HG03097 (cell line): ENCODE results near the gene SPTA1.
"Not testable (repeated sequence)": the region's sequence is repeated elsewhere in the genome, so short reads cannot be mapped to it uniquely, and the experiment has no call there.

Source experiments
- ATAC-seq: cut with Tn5 transposase; IDR thresholded peaks from one replicate; pipeline ENCODE4 v1.9.1; 2021; ENCODE audit not compliant: unreplicated experiment, low FRiP score

SPTA1 gene

DNA sequence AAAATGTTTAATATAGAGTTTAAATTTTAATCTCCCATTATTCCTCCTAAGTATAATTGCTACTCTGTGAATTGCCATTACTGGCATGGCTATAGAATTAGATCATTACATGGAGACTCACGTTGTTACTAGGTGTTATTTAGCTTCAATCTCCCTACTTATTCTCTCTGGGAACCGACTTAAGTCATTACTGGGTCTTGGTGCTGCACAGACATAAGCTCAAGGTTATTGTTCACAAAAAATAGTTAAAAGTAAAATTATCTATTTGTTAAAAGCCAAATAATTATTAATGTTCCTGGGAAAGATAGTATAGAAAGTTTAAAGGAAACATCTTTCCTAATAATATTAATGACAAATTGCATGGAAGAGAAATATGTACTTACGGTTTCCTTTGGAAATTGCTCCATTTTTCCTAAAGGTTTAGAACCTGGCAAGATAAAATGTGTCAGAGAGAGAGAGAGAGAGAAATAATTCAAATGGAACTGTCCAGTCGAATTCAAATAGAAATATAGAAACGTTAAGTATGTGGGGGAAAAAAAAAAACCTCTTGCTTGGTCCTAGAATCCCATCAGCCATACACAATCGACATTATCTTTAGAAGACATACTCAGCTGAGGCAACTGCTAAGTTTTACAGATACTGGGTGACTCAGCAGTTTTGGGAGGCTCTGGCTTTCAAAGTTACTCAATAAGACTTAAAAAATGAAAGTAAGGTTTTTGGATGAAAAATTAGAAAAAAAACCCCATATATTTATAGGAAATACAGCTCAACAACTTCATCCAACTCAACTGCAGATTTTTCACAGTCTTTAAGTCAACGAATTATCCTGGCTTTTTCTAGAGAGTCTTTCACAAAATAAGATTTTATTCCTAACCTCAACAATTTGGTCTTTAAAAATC, at the start of gene SPTA1:
SPTA1 (minus strand) TSS at position 605 of the 899 bp plus-strand sequence; CDS start at position 407, 198 bp downstream.
- ATAC-seq = no peak

DNA sequence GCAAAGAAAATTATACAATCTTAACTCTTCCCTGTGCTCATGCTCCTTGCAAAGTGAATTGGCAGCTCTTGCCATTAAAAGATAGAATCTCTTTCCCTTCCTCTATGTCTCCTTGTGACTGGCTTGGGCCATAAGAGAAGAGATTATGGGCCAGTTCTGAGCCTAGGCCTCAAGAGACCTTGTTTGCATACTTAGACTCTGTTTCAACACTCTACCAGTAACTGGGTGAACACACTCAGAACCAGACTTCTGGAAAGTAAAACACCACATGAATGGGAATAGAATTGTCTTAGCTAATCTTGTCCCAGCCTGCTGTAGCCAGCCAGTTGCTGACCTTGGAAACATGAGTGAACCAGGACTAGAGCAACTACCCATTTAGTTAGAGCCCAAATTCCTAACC, 49.3 kb upstream of the SPTA1 start:
- no peak for ATAC-seq

DNA sequence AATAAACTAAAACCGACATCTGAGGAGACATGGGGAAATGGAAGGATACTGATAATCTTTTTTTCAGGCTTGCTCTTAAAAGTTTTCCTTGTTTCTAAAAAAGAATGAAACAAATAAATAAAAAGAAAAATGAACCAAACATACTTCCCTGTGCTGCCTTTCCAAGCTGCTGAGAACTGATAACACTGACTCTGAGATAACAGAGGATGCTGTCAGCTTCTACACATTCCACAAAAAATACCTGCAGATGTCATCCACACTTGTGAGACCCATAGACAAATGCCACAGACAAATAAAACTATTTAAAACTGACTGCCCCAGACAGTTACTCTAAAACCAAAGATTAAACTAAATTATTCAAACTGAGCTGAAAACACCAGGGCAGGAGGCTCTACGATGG, 46.0 kb upstream of the SPTA1 start:
- no peak for ATAC-seq

DNA sequence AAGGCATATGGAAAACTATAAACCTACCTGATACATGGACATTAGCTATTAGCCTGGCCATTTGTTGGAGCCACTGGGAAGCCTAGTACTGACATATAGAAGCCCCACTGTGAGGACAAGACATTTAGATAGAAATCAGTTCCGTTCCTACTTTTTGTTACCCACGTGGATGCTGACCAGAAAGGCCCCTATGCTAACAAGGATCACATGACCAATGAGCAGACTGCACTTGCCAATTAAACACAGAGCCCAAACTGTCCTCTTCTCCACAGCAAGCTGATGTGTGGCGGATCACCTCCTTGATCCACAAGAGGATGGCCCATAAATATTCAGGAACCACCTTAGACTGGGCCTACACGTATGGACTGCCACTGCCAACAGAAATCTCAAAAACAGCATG, 45.2 kb upstream of the SPTA1 start:
- ATAC-seq = no peak

DNA sequence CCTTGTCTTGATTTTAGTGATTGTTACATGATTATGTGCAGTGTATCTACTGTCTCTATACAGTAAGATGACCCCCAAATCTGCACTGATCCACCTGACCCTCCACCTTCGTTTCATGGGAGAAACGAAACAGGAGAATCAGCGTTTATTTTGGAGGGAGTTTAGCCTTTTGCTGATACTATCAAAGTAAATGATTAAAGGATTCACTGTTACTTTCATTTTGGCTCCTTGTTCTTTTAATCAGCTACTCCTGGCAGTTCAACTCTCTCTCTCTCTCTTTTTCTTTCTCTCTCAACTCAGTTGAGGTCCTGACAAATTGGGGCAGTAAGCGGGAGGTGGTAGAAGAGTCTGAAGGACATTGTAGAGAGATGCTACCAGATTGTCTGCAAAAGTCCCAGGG, 43.9 kb upstream of the SPTA1 start:
- ATAC-seq = no peak

DNA sequence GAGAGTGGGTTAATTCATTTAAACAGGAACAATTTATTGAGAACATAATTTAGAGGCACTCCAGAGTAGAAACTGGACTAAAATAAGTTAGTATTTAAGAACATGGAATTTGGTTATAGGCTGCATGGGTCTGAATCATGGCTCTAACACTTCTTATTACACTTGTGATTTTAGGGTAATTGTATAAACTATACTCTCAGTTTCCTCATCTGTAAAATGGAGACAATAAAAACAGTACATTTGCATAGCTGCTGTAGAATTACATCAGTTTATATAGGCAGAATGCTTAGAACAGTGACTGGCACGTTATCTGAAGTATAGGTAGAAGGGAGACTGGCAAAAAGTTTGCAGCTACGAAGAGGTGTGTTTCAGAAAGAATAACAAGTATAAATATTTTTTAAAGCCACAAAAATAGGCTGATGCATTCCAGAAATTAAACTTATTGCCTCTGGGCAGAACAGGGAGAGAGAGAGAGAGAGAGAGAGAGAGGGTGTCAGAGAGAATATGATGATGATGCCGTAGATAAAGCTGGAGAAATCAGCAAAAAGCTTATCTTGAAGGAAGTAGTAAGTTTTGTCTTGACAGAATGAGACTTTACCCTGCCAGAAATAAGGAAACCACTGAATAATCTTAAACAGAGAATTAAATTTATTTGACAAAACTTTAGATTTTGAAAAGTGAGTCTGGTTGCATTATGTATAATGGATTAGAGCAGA, 42.2 kb upstream of the SPTA1 start:
- no peak for ATAC-seq

DNA sequence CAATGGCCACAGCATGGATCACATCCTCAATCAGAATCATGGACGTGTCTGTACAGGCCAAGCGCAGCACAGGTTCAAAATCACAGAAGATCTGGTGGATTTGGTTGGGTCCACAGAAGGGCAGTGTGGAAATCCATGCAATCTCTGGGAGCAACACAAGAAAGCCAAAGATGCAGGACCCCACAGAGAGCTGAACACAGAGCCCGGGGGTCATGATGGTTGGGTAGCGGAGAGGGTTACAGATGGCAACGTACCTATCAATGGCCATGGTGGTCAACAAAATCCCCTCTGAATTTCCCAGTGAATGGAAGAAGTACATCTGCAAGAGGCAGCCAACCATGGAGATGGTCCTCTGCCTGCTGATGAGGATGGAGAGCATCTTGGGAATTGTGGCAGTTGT, 37.9 kb upstream of the SPTA1 start:
- no peak for ATAC-seq

DNA sequence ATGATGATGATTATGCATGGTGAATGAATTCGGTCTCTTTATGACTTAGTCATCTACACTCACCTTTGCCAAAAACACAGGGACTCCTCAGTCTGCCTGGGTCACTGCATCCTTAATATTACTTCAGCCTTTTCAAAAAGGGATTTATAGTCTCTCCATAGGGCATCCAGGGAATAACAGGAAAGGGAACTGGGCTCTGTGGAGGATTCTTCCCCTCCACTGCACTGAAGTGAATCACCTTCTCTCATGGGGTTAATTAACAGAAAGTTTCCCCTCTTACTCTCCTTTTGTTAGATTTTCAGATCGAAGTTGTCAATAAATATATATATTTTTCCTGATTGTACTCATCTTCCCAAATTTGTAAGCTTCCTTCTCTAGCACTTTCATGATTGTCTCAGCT, 34.1 kb upstream of the SPTA1 start, which contains the start of gene OR6K3:
OR6K3 (minus strand) TSS at position 101 of the 400 bp plus-strand sequence. CDS start 2,605 bp downstream, outside the sequence.
- no peak for ATAC-seq

DNA sequence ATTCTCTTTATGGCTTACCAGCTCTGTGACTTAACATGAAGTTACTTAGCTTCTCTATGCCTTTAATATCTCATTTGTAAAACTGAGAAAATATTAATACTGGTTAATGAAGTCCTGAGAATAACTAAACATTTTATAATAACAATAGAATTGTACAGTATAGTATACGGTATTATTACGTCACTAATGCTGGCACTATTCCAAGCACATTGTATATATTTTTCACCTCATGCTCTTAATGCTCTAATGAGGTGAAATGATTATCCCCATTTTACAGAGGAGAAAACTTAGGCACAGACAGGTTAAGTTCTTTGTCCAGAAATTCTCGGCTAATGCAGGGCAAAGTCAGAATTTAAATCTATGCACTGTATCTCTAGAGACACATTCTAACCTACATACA, 33.1 kb upstream of the SPTA1 start:
- no peak for ATAC-seq

DNA sequence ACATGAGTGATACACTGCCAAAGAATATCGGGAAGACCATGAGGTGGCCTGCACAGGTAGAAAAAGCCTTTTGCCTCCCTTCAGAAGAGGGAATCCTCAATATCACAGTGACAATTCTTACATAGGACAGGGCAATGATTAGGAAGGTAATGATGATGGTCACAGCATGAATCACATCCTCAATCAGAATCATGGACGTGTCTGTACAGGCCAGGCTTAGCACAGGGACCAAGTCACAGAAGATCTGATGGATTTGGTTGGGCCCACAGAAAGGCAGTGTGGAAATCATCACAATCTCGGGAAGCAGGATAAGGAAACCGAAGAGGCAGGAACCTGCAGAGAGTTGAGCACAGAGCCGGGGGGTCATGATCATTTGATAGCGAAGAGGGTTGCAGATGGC, 30.8 kb upstream of the SPTA1 start:
- ATAC-seq = no peak

DNA sequence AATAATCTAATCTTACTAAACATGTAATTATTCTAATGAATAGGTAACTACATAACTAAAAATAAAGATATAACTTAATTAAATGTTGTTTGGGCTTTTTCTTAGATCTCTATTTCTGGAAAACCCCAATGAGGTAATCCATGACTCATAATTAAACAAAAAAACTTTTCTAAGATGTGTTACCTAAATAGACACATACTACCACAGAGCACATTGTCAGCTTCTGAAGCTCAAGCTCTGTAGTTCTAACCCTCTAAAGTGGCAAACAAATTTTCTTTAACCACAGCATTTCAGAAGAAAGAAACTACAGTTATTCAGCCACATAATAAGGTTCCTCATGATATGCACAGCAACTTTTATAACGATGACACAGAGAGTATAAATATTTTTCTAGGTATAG, 29.8 kb upstream of the SPTA1 start:
- ATAC-seq = no peak

DNA sequence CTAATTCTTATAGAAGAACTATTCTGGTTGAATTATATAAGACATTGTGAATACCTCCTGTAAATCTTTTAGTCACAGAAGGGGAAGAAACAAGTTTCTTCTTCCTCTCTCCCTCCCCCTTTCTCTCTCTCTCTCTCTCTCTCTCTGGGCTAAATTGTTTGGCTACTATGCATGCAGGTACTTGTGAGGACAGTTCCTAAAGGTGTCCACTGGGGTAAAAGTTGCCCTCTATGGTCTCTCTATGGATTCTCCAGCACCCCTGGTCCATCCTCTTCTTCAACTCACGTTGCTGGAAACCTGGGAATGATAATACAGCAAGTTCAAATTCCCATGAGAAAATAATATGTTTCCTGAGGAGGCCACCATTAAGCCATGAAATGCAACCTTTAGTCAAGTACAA, 28.2 kb upstream of the SPTA1 start:
- ATAC-seq = no peak

DNA sequence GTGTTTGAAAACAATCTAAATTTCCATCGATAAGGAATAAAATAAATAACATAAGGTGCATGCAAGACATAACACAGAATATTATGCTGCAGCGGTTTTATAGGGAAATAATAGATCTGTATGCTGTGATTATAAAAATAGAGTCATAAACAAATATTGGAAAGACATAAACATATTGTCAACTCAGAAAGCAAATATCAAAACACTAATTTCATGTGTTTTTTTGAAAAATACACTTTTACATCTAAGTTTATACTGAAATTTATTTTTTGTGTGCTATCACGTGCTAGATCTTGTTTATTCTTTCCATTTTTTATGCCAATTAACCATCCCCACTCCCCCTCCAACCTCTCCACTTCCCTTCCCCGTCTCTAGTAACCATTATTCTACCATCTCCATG, 24.6 kb upstream of the SPTA1 start:
- no peak for ATAC-seq

DNA sequence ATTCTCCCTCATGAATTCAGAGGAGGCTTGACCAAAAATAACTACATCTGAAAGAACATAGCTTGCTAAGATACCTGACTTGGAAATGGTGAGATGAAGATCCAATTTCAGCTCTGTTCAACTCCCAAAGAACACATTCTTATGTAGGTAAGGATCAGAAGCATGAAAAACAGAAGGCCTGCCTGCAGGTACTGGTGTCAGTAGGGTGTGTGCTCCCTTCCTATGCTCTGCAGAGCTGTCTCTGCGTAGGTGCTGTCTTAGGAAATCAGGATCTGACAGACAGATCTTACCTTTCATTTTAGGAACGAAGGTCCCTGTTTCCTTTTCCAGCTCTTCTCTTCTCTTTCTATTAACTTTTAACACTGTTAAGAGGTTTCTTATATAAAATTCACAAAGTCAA, 19.6 kb upstream of the SPTA1 start:
- no peak for ATAC-seq

DNA sequence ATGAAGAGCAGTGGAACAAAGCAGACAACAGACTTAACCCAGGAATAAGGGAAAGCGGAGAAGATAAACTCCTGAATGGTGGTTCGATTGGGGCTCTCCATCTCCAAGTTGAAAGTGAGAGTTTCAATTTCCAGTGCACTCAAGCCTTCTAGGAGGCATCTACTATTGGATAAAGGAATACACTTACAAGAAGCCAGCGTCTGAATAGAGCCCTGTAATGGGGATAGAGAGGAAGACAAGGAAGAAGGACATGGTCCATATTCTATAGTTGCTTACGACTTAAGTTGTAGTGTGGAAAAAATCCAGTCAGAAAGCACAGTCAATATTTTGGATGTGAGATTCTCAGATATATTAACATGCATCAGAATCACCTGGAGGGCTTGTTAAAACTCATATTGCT, 14.0 kb upstream of the SPTA1 start, which contains the start of gene OR6K2:
OR6K2 (minus strand) TSS at position 101 of the 400 bp plus-strand sequence; CDS start at position 101, 0 bp downstream.
- no peak for ATAC-seq

DNA sequence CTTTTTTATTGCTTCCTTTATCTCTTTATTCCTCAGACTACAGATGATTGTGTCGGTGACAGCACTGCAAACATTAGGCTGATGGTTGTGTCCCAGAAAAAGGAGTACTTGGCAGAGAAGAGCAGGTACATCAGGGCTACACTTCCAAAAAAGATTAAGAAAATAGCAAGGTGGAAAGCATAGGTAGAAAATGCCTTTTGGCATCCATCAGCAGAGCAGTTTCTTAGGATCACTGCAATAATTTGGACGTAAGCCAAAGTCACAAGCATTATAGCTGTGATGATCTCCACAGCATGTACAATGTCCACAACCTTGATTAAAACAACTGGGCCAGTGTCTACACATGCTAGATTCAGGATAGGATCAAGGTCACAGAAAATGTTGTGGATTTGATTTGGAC, 8.1 kb upstream of the SPTA1 start:
- ATAC-seq = no peak

DNA sequence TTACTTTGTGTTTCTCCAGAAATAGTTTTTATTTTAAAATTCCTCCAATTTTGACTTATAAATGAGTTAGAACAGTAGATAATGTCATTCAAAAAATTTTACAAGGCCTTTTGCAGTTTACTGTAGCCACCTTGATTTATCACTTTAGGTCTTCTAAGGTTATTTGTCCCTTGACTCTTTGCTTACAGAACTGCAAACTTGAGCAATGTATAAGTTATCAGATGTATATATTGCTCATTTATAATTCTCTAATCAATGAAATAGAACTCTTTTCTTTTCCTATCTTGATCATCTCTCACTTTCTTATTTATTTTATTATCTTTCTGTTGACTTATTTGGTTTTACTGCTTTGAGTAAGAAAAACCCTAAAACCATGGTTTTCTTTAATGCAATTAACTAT, 5.8 kb upstream of the SPTA1 start:
- ATAC-seq = no peak

DNA sequence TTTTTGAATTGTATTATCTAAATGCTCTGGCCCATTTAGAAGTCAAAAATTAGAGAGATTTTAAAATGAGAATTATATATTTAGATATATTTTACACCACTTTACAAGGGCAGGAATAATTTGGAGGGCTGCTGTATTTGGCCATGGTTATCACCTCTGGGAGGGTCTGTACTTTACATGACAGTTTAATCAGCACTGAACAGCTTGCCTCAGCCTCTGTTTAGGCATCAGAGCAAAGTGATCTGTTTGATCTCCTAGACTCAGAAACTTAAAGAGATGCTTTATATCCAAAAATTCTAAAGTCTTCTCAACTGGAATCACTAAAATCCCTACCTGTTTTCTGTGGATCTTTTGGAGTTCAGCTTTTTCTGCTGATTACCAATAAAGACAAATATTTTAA, 5.4 kb upstream of the SPTA1 start:
- ATAC-seq = no peak

DNA sequence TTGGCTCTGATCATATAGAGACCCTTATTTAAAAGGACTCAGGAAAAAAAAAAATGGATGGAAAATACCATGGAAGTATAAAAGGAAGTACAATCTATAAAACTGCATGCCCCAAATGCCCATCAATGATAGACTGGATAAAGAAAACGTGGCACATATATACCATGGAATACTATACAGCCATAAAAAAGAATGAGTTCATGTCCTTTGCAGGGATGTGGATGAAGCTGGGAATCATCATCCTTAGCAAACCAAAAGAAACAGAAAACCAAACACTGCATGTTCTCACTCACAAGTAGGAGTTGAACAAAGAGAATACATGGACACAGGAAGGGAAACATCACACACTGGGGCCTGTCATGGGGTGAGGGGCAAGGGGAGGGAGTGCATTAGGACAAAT, 4.6 kb upstream of the SPTA1 start:
- not testable (repeated sequence) for ATAC-seq

DNA sequence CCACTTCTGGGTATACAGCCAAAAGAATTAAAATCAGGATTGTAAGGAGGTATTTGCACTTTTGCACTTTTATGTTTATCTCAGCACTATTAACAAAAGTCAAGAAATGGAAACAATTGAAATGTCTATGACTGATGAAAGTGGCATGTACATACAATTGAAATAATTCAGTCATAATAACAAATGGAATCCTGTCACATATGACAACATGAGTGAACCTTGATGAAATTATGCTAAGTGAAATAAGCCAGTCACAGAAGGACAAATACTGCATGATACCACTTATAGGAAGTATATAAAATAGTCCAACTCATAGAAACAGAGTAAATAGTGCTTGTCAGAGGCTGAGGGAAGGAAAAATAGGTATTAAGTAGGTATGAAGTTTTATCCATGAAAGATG, 3.4 kb upstream of the SPTA1 start:
- ATAC-seq = no peak

DNA sequence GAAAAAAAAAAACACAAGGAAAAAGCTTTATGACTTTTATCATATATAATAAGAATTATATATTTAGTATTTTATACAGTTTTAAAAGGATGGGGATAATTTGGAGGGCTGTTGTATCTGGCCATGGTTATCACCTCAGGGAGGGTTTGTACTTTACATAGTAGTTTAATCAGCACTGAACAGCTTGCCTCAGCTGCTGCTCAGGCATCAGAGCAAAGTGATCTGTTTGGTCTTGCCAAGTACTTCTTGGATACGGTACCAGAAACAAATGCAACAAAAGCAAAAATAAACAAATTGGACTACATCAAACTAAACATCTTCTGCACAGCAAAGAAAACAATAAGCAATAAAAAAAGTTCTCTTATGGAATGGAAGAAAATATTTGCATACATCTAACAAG, 2.6 kb upstream of the SPTA1 start:
- ATAC-seq = no peak

DNA sequence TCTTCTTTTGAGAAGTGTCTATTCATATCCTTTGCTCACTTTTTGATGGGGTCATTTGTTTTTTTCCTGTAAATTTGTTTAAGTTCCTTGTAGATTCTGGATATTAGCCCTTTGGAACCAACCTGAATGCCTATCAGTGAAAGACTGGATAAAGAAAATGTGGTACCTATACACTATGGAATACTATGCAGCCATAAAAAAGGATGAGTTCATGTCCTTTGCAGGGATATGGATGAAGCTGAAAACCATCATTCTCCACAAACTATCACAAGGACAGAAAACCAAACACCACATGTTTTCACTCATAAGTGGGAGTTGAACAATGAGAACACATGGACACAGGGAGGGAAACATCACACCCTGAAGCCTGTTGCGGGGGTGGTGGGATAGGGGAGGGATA, 1.8 kb upstream of the SPTA1 start:
- not testable (repeated sequence) for ATAC-seq
